ENCODE data around the gene AZIN2.

DNA sequence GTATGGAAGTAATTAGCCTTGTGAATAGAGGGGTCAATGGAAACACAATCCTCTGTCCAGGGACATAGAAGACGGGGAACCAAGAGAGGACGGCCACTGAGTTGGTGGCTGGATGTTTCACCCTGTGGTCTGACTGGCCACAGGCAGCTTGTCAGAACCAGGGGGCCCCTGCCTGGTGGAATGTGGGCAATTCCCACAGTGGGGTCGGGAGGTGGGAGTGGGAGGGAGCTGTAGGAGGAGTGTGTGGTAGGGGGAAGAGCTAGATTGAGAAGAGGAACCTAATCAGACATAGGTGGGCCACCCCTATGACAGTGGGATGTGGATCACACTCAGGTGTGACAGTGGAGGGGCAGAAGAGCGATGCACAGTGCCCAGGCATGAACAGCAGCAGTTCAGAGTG, 69.6 kb downstream of the AZIN2 start:
- TF ChIP-seq EZH2 (IDR thresholded peaks at IDR 0.05) = no peak
- TF ChIP-seq POLR2AphosphoS5 (IDR thresholded peaks at IDR 0.05; ENCODE audit: borderline replicate concordance, low read depth, low read length) = no peak
- no peak for TF ChIP-seq FOXP2 (optimal IDR thresholded peaks at IDR 0.05; ENCODE audit: control extremely low read depth, extremely low read length, insufficient read depth)

Data from SK-N-MC (cell line).